COR-L47 (cell line): ENCODE data around the gene HNRNPUL1.
A peak's percentile ranks its signal among the peaks of the same experiment; 100 is the strongest.
"Not testable (repeated sequence)": the region's sequence is repeated elsewhere in the genome, so short reads cannot be mapped to it uniquely, and the experiment has no call there.

ENCODE experiments used
- DNase-seq: peaks from one replicate; lab custom pipeline; 2025; lab: John Stamatoyannopoulos, UW

HNRNPUL1 gene

GRCh38 chr19:41325947-41326706 is 62.0 kb downstream of the HNRNPUL1 start:
- DNase-seq, result no peak

- DNase-seq, result no peak
Observed at GRCh38 chr19:41327076-41327575, 63.0 kb downstream of the HNRNPUL1 start.

- DNase-seq, result no peak
Observed at GRCh38 chr19:41327576-41328156, 63.5 kb downstream of the HNRNPUL1 start.

- DNase-seq, result no peak
Observed at GRCh38 chr19:41328157-41328841, 64.1 kb downstream of the HNRNPUL1 start.

GRCh38 chr19:41328842-41329225 is 64.7 kb downstream of the HNRNPUL1 start:
- DNase-seq, result no peak

GRCh38 chr19:41330481-41330880 is 66.3 kb downstream of the HNRNPUL1 start:
- DNase-seq, result no peak

- DNase-seq, result no peak
Observed at GRCh38 chr19:41330946-41331678, 66.9 kb downstream of the HNRNPUL1 start.

GRCh38 chr19:41332000-41332399 is 67.8 kb downstream of the HNRNPUL1 start:
- no peak for DNase-seq

- no peak for DNase-seq
Observed at GRCh38 chr19:41332468-41332867, 68.3 kb downstream of the HNRNPUL1 start.

GRCh38 chr19:41334793-41335192 is 70.6 kb downstream of the HNRNPUL1 start:
- DNase-seq, result no peak

- no peak for DNase-seq
Observed at GRCh38 chr19:41335467-41335866, 71.3 kb downstream of the HNRNPUL1 start.

GRCh38 chr19:41339936-41340335 is 75.8 kb downstream of the HNRNPUL1 start:
- DNase-seq, result no peak

GRCh38 chr19:41341669-41342490 is 77.7 kb downstream of the HNRNPUL1 start:
- peak; percentile 31 for DNase-seq

GRCh38 chr19:41344162-41344561 is 80.0 kb downstream of the HNRNPUL1 start:
- DNase-seq, result no peak

- DNase-seq, result not testable (repeated sequence)
Observed at GRCh38 chr19:41346916-41347315, 82.7 kb downstream of the HNRNPUL1 start.

- no peak for DNase-seq
Observed at GRCh38 chr19:41350735-41351338, 86.7 kb downstream of the HNRNPUL1 start.

GRCh38 chr19:41351339-41352245 is 87.4 kb downstream of the HNRNPUL1 start:
- no peak for DNase-seq

GRCh38 chr19:41352279-41352608 is 88.1 kb downstream of the HNRNPUL1 start:
- no peak for DNase-seq

- no peak for DNase-seq
Observed at GRCh38 chr19:41352609-41353465, 88.7 kb downstream of the HNRNPUL1 start.
